ENCODE measurements around the gene MYH11. TPM values are rescaled to one million over a fixed set of nuclear protein-coding genes. Genes with fewer than 3 reads are reported as not detected.

The MYH11 gene
- total RNA-seq, 1 donor from 2014 or later, result 0.10 TPM

- peak overlapping the region; percentile 4 for H3K4me3 Mint-ChIP-seq (ENCODE audit: unreplicated experiment)
These were observed 29.2 kb upstream of the MYH11 start for GRCh38 chr16:15886078-15886477.

GRCh38 chr16:15885560-15886001 lies 28.8 kb upstream of the MYH11 start:
- Mint-ChIP-seq H3K36me3 (ENCODE audit: unreplicated experiment) (no peaks in the 10 kb centered on the region), H3K27ac (ENCODE audit: unreplicated experiment) (no peak overlapping the region), H3K9me3 (ENCODE audit: unreplicated experiment) (no peaks in the 10 kb centered on the region), H3K4me3 (ENCODE audit: unreplicated experiment) (no peak overlapping the region), H3K4me1 (ENCODE audit: low read depth, unreplicated experiment) (peaks cover 8% of the 10 kb centered on the region), H3K27me3 (ENCODE audit: unreplicated experiment) (peaks cover 2% of the 10 kb centered on the region)
- no peak for TF ChIP-seq CTCF (IDR thresholded peaks at IDR 0.05; ENCODE audit: partially characterized antibody, unreplicated experiment)
- no peak for DNase-seq

More at GRCh38 chr16:15886078-15886477, 29.2 kb upstream of the MYH11 start:
- Mint-ChIP-seq H3K27ac (ENCODE audit: unreplicated experiment) (no peak overlapping the region), H3K4me1 (ENCODE audit: low read depth, unreplicated experiment) (peaks cover 8% of the 10 kb centered on the region), H3K9me3 (ENCODE audit: unreplicated experiment) (no peaks in the 10 kb centered on the region), H3K36me3 (ENCODE audit: unreplicated experiment) (no peaks in the 10 kb centered on the region), H3K27me3 (ENCODE audit: unreplicated experiment) (peaks cover 2% of the 10 kb centered on the region)
- DNase-seq, result no peak
- TF ChIP-seq CTCF (IDR thresholded peaks at IDR 0.05; ENCODE audit: partially characterized antibody, unreplicated experiment), result no peak

GRCh38 chr16:15882563-15882962 lies 25.7 kb upstream of the MYH11 start:
- no peaks in the 10 kb centered on the region for H3K36me3 Mint-ChIP-seq (ENCODE audit: unreplicated experiment)
- H3K4me1 Mint-ChIP-seq (ENCODE audit: low read depth, unreplicated experiment), result peaks cover 6% of the 10 kb centered on the region
- no peak for TF ChIP-seq CTCF (IDR thresholded peaks at IDR 0.05; ENCODE audit: partially characterized antibody, unreplicated experiment)
- H3K27ac Mint-ChIP-seq (ENCODE audit: unreplicated experiment), result no peak overlapping the region
- H3K27me3 Mint-ChIP-seq (ENCODE audit: unreplicated experiment), result peaks cover 2% of the 10 kb centered on the region
- DNase-seq, result no peak
- H3K4me3 Mint-ChIP-seq (ENCODE audit: unreplicated experiment), result no peak overlapping the region
- H3K9me3 Mint-ChIP-seq (ENCODE audit: unreplicated experiment), result no peaks in the 10 kb centered on the region

- H3K4me3 Mint-ChIP-seq (ENCODE audit: unreplicated experiment), result no peak overlapping the region
- no peaks in the 10 kb centered on the region for H3K9me3 Mint-ChIP-seq (ENCODE audit: unreplicated experiment)
- H3K4me1 Mint-ChIP-seq (ENCODE audit: low read depth, unreplicated experiment), result peaks cover 2% of the 10 kb centered on the region
- H3K27me3 Mint-ChIP-seq (ENCODE audit: unreplicated experiment), result peaks cover 2% of the 10 kb centered on the region
- DNase-seq, result no peak
- TF ChIP-seq CTCF (IDR thresholded peaks at IDR 0.05; ENCODE audit: partially characterized antibody, unreplicated experiment), result no peak
- H3K36me3 Mint-ChIP-seq (ENCODE audit: unreplicated experiment), result no peaks in the 10 kb centered on the region
- no peak overlapping the region for H3K27ac Mint-ChIP-seq (ENCODE audit: unreplicated experiment)
These were observed 25.1 kb upstream of the MYH11 start for GRCh38 chr16:15881794-15882379.

GRCh38 chr16:15880434-15881308 lies 23.8 kb upstream of the MYH11 start:
- H3K4me1 Mint-ChIP-seq (ENCODE audit: low read depth, unreplicated experiment), result no peaks in the 10 kb centered on the region
- H3K36me3 Mint-ChIP-seq (ENCODE audit: unreplicated experiment), result no peaks in the 10 kb centered on the region

More at GRCh38 chr16:15880434-15881308, 23.8 kb upstream of the MYH11 start:
- no peak for TF ChIP-seq CTCF (IDR thresholded peaks at IDR 0.05; ENCODE audit: partially characterized antibody, unreplicated experiment)
- no peak for DNase-seq
- Mint-ChIP-seq H3K9me3 (ENCODE audit: unreplicated experiment) (no peaks in the 10 kb centered on the region), H3K4me3 (ENCODE audit: unreplicated experiment) (no peak overlapping the region), H3K27ac (ENCODE audit: unreplicated experiment) (no peak overlapping the region), H3K27me3 (ENCODE audit: unreplicated experiment) (no peaks in the 10 kb centered on the region)
